Measurements from ENCODE around the gene DDB1.
"Not testable (repeated sequence)": the region's sequence is repeated elsewhere in the genome, so short reads cannot be mapped to it uniquely, and the experiment has no call there.

Gene DDB1

GRCh38 chr11:61256710-61257482 is 76.0 kb downstream of the DDB1 start:
- Histone ChIP-seq H3K9me3 (ENCODE audit: control insufficient read depth, low read length) (no peaks in the 10 kb centered on the region), H3K36me3 (ENCODE audit: control insufficient read depth, insufficient read depth, low read length, severe bottlenecking) (peaks cover 16% of the 10 kb centered on the region), H3K4me3 (ENCODE audit: low read length) (no peak overlapping the region), H3K4me1 (ENCODE audit: control insufficient read depth, insufficient read depth, low read length) (peaks cover 3% of the 10 kb centered on the region), H3K27me3 (replicated peaks; ENCODE audit: control insufficient read depth, insufficient read depth, low read length) (no peaks in the 10 kb centered on the region), H3K9ac (ENCODE audit: low read length) (no peak overlapping the region)
- DNase-seq (ENCODE audit: low read depth), result no peak

GRCh38 chr11:61254403-61255025 is 78.4 kb downstream of the DDB1 start:
- no peaks in the 10 kb centered on the region for H3K9me3 ChIP-seq (ENCODE audit: control insufficient read depth, low read length)
- no peaks in the 10 kb centered on the region for H3K27me3 ChIP-seq (replicated peaks; ENCODE audit: control insufficient read depth, insufficient read depth, low read length)
- H3K36me3 ChIP-seq (ENCODE audit: control insufficient read depth, insufficient read depth, low read length, severe bottlenecking), result peaks cover 15% of the 10 kb centered on the region
- DNase-seq (ENCODE audit: low read depth), result peak; percentile 69
- no peak overlapping the region for H3K4me3 ChIP-seq (ENCODE audit: low read length)
- no peak overlapping the region for H3K9ac ChIP-seq (ENCODE audit: low read length)
- H3K4me1 ChIP-seq (ENCODE audit: control insufficient read depth, insufficient read depth, low read length), result peaks cover 5% of the 10 kb centered on the region

- not testable (repeated sequence) for H3K4me3 ChIP-seq (ENCODE audit: low read length); H3K27me3 ChIP-seq (replicated peaks; ENCODE audit: control insufficient read depth, insufficient read depth, low read length); DNase-seq (ENCODE audit: low read depth); H3K4me1 ChIP-seq (ENCODE audit: control insufficient read depth, insufficient read depth, low read length); H3K36me3 ChIP-seq (ENCODE audit: control insufficient read depth, insufficient read depth, low read length, severe bottlenecking); H3K9me3 ChIP-seq (ENCODE audit: control insufficient read depth, low read length); H3K9ac ChIP-seq (ENCODE audit: low read length)
Measured at GRCh38 chr11:61252332-61252731, 80.6 kb downstream of the DDB1 start.

GRCh38 chr11:61250796-61251765 is 81.8 kb downstream of the DDB1 start:
- H3K4me3 ChIP-seq (ENCODE audit: low read length); H3K9ac ChIP-seq (ENCODE audit: low read length); DNase-seq (ENCODE audit: low read depth); H3K9me3 ChIP-seq (ENCODE audit: control insufficient read depth, low read length); H3K27me3 ChIP-seq (replicated peaks; ENCODE audit: control insufficient read depth, insufficient read depth, low read length); H3K36me3 ChIP-seq (ENCODE audit: control insufficient read depth, insufficient read depth, low read length, severe bottlenecking); H3K4me1 ChIP-seq (ENCODE audit: control insufficient read depth, insufficient read depth, low read length): not testable (repeated sequence)

Data from adipocyte (in vitro differentiated cells).